GM23338 (cell line): ENCODE measurements around the gene UNC13D. TPM values are rescaled to one million over a fixed set of nuclear protein-coding genes. Genes with fewer than 3 reads are reported as not detected.

ENCODE experiments used
- ATAC-seq: fragments of 200-7000 bp; cut with Tn5 transposase; 3 replicates; pipeline ENCODE4 v1.9.1; 2020
- DNase-seq: peaks from one replicate; pipeline ENCODE4 v3.0.0-alpha.2; 2015; ENCODE audit warnings: low spot score
- H2AFZ ChIP-seq: fragments of 200-600 bp; sonication (generic); 2 replicates; pipeline ENCODE4 v1.8.0; 2016; ENCODE audit warnings: antibody characterized with exemption, mild to moderate bottlenecking, moderate library complexity
- H3F3A ChIP-seq: fragments of 200-600 bp; sonication (generic); replicated peaks from 2 replicates; pipeline ENCODE4 v1.8.0; 2017; ENCODE audit warnings: antibody characterized with exemption, mixed run types, low read depth
- H3K27ac ChIP-seq: fragments of 200-600 bp; sonication (generic); 2 replicates; pipeline ENCODE4 v1.6.1; 2016; ENCODE audit warnings: low read depth
- H3K27me3 ChIP-seq: fragments of 200-600 bp; sonication (generic); 2 replicates; pipeline ENCODE4 v1.8.0; 2016; ENCODE audit warnings: mild to moderate bottlenecking, mixed run types, moderate library complexity; ENCODE audit not compliant: insufficient read depth
- H3K36me3 ChIP-seq: fragments of 200-600 bp; sonication (generic); 2 replicates; pipeline ENCODE4 v1.8.0; 2016; ENCODE audit warnings: mild to moderate bottlenecking; ENCODE audit not compliant: insufficient read depth
- H3K4me1 ChIP-seq: fragments of 200-600 bp; sonication (generic); 2 replicates; pipeline ENCODE4 v1.8.0; 2016; ENCODE audit warnings: mild to moderate bottlenecking, moderate library complexity; ENCODE audit not compliant: insufficient read depth
- H3K4me2 ChIP-seq: fragments of 200-600 bp; sonication (generic); 2 replicates; pipeline ENCODE4 v1.7.1; 2017; ENCODE audit warnings: mixed run types
- H3K4me3 ChIP-seq: fragments of 200-600 bp; sonication (generic); 2 replicates; pipeline ENCODE4 v1.6.1; 2016; ENCODE audit warnings: mixed run types
- H3K79me2 ChIP-seq: fragments of 200-600 bp; sonication (generic); replicated peaks from 2 replicates; pipeline ENCODE4 v1.8.0; 2017; ENCODE audit warnings: mild to moderate bottlenecking; ENCODE audit not compliant: insufficient read depth
- H3K9me2 ChIP-seq: fragments of 200-600 bp; sonication (generic); 2 replicates; pipeline ENCODE4 v1.8.0; 2017; ENCODE audit not compliant: insufficient read depth
- H4K20me1 ChIP-seq: fragments of 200-600 bp; sonication (generic); replicated peaks from 2 replicates; pipeline ENCODE4 v1.8.0; 2017; ENCODE audit warnings: mild to moderate bottlenecking; ENCODE audit not compliant: insufficient read depth
- H3K27ac Mint-ChIP-seq: 2 replicates; pipeline ENCODE4 v1.8.0; 2020; ENCODE audit warnings: inconsistent platforms, mild to moderate bottlenecking, moderate library complexity, mixed read lengths
- H3K27me3 Mint-ChIP-seq: 3 replicates; pipeline ENCODE4 v1.8.0; 2022; ENCODE audit warnings: low read depth, mild to moderate bottlenecking, moderate library complexity, mixed read lengths, inconsistent platforms; ENCODE audit not compliant: insufficient read depth, poor library complexity
- H3K36me3 Mint-ChIP-seq: 3 replicates; pipeline ENCODE4 v1.8.0; 2021; ENCODE audit warnings: low read depth, mild to moderate bottlenecking, inconsistent platforms, moderate library complexity, mixed read lengths
- H3K4me1 Mint-ChIP-seq: 3 replicates; pipeline ENCODE4 v1.8.0; 2020; ENCODE audit warnings: mild to moderate bottlenecking, inconsistent platforms, mixed read lengths
- H3K4me3 Mint-ChIP-seq: 3 replicates; pipeline ENCODE4 v1.8.0; 2021; ENCODE audit warnings: moderate library complexity, mild to moderate bottlenecking, inconsistent platforms, mixed read lengths
- H3K9me3 Mint-ChIP-seq: 3 replicates; pipeline ENCODE4 v1.8.0; 2020; ENCODE audit warnings: moderate library complexity, mild to moderate bottlenecking, inconsistent platforms, mixed read lengths
- CREB1 ChIP-seq: fragments of 250-450 bp; sonication (Bioruptor Pico); IDR thresholded peaks from 2 replicates; pipeline ENCODE4 v1.5.0; 2020; ENCODE audit warnings: low read depth, mild to moderate bottlenecking, moderate library complexity
- POLR2AphosphoS5 ChIP-seq: IDR thresholded peaks from 2 replicates; pipeline ENCODE4 v1.6.1; 2016; ENCODE audit warnings: antibody characterized with exemption, low read depth
- ZNF114 ChIP-seq: fragments of 250-450 bp; sonication (Bioruptor Pico); IDR thresholded peaks from 2 replicates; pipeline ENCODE4 v1.5.0; 2020; ENCODE audit warnings: mild to moderate bottlenecking, moderate library complexity
- ZNF331 ChIP-seq: fragments of 250-450 bp; sonication (Bioruptor Pico); IDR thresholded peaks from 2 replicates; pipeline ENCODE4 v1.5.0; 2020; ENCODE audit warnings: low read depth, mild to moderate bottlenecking, moderate library complexity
- ZNF462 ChIP-seq: fragments of 250-450 bp; sonication (Bioruptor Pico); IDR thresholded peaks from 2 replicates; pipeline ENCODE4 v1.5.0; 2020; ENCODE audit warnings: mild to moderate bottlenecking, moderate library complexity
- polyA plus RNA-seq: library from polyadenylated mRNA; unstranded; fragments of >200 nt; fragmentation: Nextera tagmentation; extraction: Ambion mirVana; gene quantifications from 2 replicates; pipeline ENCODE4 v1.2.1, GENCODE V29; 2016
- total RNA-seq: library from RNA; depleted of rRNA; stranded (reverse); fragments of >200 nt; shearing (Covaris generic); gene quantifications from 2 replicates; pipeline ENCODE4 v1.2.3, GENCODE V29; 2014

Gene UNC13D
- total and polyA plus RNA-seq, 2 experiments from 2014 or later, result 5.9 to 10.8 TPM

- TF ChIP-seq ZNF462 (CRISPR knock-in tag), result no peak
- no peak for TF ChIP-seq CREB1 (CRISPR knock-in tag)
- no peak for TF ChIP-seq ZNF114 (CRISPR knock-in tag)
- TF ChIP-seq POLR2AphosphoS5, result no peak
These were observed 28.8 kb downstream of the UNC13D start (continued) for GRCh38 chr17:75815399-75815798.

GRCh38 chr17:75814900-75815373, 29.3 kb downstream of the UNC13D start:
- Histone ChIP-seq H2AFZ (no peak overlapping the region), H3K4me2 (no peak overlapping the region)
- ATAC-seq, result no peak

GRCh38 chr17:75814021-75814395, 30.2 kb downstream of the UNC13D start:
- Histone ChIP-seq H3K4me2 (no peak overlapping the region), H2AFZ (no peak overlapping the region), H3F3A (no peaks in the 10 kb centered on the region), H3K27me3 (no peaks in the 10 kb centered on the region), H3K4me3 (no peak overlapping the region), H3K79me2 (no peaks in the 10 kb centered on the region), H3K9me2 (no peaks in the 10 kb centered on the region), H3K27ac (no peak overlapping the region), H3K36me3 (no peaks in the 10 kb centered on the region; the same call in 1 of the 2 replicates), H3K4me1 (no peaks in the 10 kb centered on the region), H4K20me1 (no peaks in the 10 kb centered on the region; the same call in none of the 2 replicates)
- ATAC-seq, result no peak
- Mint-ChIP-seq H3K4me1 (no peaks in the 10 kb centered on the region), H3K4me3 (no peak overlapping the region), H3K27me3 (peaks cover 2% of the 10 kb centered on the region), H3K27ac (no peak overlapping the region), H3K9me3 (no peaks in the 10 kb centered on the region), H3K36me3 (peaks cover 43% of the 10 kb centered on the region)
- DNase-seq, result no peak
- TF ChIP-seq ZNF462 (CRISPR knock-in tag), result no peak

More at GRCh38 chr17:75814900-75815373, 29.3 kb downstream of the UNC13D start:
- TF ChIP-seq ZNF331 (CRISPR knock-in tag), result no peak
- Histone ChIP-seq H3F3A (no peaks in the 10 kb centered on the region), H3K4me1 (no peaks in the 10 kb centered on the region), H3K36me3 (no peaks in the 10 kb centered on the region; the same call in 1 of the 2 replicates), H3K9me2 (no peaks in the 10 kb centered on the region), H3K79me2 (no peaks in the 10 kb centered on the region), H3K4me3 (no peak overlapping the region), H4K20me1 (no peaks in the 10 kb centered on the region; the same call in none of the 2 replicates), H3K27ac (no peak overlapping the region), H3K27me3 (no peaks in the 10 kb centered on the region)
- no peak for DNase-seq
- H3K9me3 Mint-ChIP-seq, result no peaks in the 10 kb centered on the region
- no peaks in the 10 kb centered on the region for H3K4me1 Mint-ChIP-seq
- no peak overlapping the region for H3K27ac Mint-ChIP-seq
- peaks cover 2% of the 10 kb centered on the region for H3K27me3 Mint-ChIP-seq
- no peak overlapping the region for H3K4me3 Mint-ChIP-seq
- peaks cover 51% of the 10 kb centered on the region for H3K36me3 Mint-ChIP-seq
